ENCODE results near the gene CTNNA2.

GRCh38 chr2:79830501-79830900 lies 317.6 kb downstream of the CTNNA2 start:
- TF ChIP-seq CTCF (IDR thresholded peaks at IDR 0.05), result no peak
- TF ChIP-seq POLR2AphosphoS5 (IDR thresholded peaks at IDR 0.05; ENCODE audit: insufficient read depth in 1 of 2, low read depth in 1 of 2), result no peak
- no peak for TF ChIP-seq POLR2A (IDR thresholded peaks at IDR 0.05)

Data from vagina (tissue), 2 donors.